ENCODE results near the gene DLX1.

DNA sequence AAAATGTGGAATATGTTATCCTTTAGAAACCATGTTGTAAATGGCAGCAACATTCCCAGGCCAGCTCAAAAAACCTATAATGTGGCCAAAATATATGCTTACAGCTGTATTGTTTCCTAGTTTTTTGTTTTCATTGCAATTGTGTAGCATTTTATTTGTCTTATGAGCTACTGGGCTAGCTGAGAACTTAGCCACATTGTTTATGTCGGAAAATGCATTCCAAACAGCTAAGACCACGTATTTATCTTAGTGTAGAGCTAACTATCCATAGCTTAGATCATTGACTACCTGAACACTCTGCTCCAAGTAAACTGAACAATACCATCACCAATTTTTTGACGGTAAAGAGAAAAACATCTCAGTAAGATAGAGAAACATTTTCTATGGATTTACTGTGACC, 47.2 kb upstream of the DLX1 start:
- no peak for TF ChIP-seq POLR2AphosphoS5 (IDR thresholded peaks at IDR 0.05)
- no peak for TF ChIP-seq CTCF (IDR thresholded peaks at IDR 0.05)
- no peak for TF ChIP-seq POLR2A (IDR thresholded peaks at IDR 0.05)

Data from upper lobe of left lung (tissue), 4 donors.